Omental fat pad (tissue), 4 donors: ENCODE results near the gene LHX4. TPM values are rescaled to one million over a fixed set of nuclear protein-coding genes. Genes with fewer than 3 reads are reported as not detected.

Source experiments
- ATAC-seq: fragments of 150-250 bp; one replicate; pipeline ENCODE4 v1.9.1; 2016; ENCODE audit warnings: mild to moderate bottlenecking, moderate library complexity; ENCODE audit not compliant: low FRiP score
- DNase-seq: peaks from one replicate; pipeline ENCODE4 v3.0.0-alpha.2; 2019; ENCODE audit warnings: low spot score
- total RNA-seq, 4 donors: library from RNA; depleted of rRNA; stranded (reverse); fragments of >200 nt; gene quantifications; one replicate each; pipeline ENCODE4 v1.1.0, GENCODE V29; 2016
- TF ChIP-seq, protein P1 (sequence below), 3 donors: fragments of 450-650 bp; IDR thresholded peaks; one replicate each; pipeline ENCODE4 v1.5.1; 2016 to 2017; ENCODE audit warnings: antibody characterized with exemption in 3 of 3, mild to moderate bottlenecking in 3 of 3, moderate library complexity in 2 of 3

The LHX4 gene
- total RNA-seq, 4 donors from 2014 or later, result 0.16 to 0.28 TPM; not detected in 2

- DNase-seq, result no peak
- ATAC-seq, result no peak
Observed at GRCh38 chr1:180248731-180249681, 18.9 kb downstream of the LHX4 start.

DNA sequence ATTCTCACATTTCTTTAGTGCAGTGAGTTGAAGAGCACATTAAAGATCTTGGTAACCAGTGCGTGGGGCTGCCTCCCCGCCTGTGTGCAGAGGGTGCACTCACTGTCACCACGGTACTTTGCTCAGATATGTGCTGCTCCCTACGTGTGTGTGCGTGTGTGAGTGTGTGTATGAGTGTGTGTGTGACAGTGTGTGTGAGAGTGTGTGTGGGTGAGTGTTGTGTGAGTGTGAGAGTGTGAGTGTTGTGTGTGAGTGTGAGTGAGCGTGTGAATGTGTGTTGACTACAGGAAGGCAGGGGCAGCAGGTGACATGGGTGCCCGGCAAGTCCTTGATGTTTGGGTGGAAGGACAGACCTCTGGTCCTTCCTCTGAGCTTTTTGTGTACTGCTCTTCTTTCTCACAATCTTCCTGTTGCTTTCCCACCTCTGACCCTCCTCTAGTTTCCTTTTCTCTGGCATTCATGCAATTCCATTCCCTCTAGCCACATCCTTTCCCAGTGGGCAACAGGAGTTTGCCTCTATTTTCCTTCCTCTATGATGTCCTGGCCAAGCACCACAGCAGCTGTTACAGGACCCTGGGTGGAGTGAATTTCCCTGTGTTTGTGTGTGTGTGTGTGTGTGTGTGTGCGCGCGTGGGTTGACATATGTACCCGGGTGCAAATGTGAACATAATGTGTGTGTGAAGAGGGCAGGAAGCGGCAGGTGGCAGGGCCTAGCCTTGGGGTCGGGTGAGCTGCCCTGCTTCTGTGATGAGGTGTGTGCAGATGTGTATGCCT, 19.8 kb downstream of the LHX4 start:
- ATAC-seq, result no peak
- no peak for DNase-seq
- TF ChIP-seq, protein P1, sequence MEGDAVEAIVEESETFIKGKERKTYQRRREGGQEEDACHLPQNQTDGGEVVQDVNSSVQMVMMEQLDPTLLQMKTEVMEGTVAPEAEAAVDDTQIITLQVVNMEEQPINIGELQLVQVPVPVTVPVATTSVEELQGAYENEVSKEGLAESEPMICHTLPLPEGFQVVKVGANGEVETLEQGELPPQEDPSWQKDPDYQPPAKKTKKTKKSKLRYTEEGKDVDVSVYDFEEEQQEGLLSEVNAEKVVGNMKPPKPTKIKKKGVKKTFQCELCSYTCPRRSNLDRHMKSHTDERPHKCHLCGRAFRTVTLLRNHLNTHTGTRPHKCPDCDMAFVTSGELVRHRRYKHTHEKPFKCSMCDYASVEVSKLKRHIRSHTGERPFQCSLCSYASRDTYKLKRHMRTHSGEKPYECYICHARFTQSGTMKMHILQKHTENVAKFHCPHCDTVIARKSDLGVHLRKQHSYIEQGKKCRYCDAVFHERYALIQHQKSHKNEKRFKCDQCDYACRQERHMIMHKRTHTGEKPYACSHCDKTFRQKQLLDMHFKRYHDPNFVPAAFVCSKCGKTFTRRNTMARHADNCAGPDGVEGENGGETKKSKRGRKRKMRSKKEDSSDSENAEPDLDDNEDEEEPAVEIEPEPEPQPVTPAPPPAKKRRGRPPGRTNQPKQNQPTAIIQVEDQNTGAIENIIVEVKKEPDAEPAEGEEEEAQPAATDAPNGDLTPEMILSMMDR (IDR thresholded peaks at IDR 0.05), result no peak

More at GRCh38 chr1:180248731-180249681, 18.9 kb downstream of the LHX4 start:
- TF ChIP-seq, protein P1 (IDR thresholded peaks at IDR 0.05), result no peak

- ATAC-seq, result no peak
- no peak for DNase-seq
- TF ChIP-seq, protein P1 (IDR thresholded peaks at IDR 0.05), result no peak
Observed at GRCh38 chr1:180250499-180250770, 20.4 kb downstream of the LHX4 start.

DNA sequence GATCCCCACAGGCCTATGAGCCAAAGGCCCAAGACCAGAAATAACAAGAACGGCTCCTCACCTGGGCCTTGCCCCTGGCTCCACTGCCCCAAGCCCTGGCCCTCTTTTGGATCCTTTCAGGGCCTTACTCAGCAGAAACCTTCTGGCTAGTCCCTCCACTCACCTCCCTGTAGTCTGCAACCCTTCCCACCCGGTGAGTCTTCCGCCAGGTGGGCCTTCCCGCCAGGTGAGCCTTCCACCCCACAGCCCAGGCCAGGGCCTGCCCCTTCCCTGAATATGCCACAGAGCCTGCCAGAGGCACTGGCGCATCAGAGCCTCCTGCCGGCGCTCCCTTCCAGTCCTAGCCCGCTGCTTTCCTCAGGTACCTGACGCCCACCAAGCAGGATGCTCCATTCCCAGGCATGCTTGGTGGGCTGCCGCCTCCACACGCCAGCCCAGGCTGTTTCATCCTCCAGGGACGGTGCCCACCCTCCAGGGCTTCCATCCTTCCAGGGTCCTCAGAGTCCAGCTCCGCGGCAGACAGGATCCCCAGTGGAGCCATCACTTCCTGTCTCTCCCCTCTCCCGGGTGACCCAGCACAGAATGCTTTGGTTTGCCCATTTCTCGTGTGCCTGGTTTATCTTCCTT, 20.9 kb downstream of the LHX4 start:
- DNase-seq (no peak), ATAC-seq (no peak)
- TF ChIP-seq, protein P1 (IDR thresholded peaks at IDR 0.05), result no peak

GRCh38 chr1:180251526-180252305, 21.7 kb downstream of the LHX4 start:
- DNase-seq, result no peak
- TF ChIP-seq, protein P1 (IDR thresholded peaks at IDR 0.05), result no peak
- no peak for ATAC-seq
